NOMO-1 treated with dmso at 0.1 percent for 144 hours (cell line): ENCODE data around the gene SENP8.
"Not testable (repeated sequence)": the region's sequence is repeated elsewhere in the genome, so short reads cannot be mapped to it uniquely, and the experiment has no call there.

Experiments used
- DNase-seq: peaks from one replicate; lab custom pipeline; 2025; ENCODE audit not compliant: unreplicated experiment; lab: John Stamatoyannopoulos, UW

SENP8 gene

DNA sequence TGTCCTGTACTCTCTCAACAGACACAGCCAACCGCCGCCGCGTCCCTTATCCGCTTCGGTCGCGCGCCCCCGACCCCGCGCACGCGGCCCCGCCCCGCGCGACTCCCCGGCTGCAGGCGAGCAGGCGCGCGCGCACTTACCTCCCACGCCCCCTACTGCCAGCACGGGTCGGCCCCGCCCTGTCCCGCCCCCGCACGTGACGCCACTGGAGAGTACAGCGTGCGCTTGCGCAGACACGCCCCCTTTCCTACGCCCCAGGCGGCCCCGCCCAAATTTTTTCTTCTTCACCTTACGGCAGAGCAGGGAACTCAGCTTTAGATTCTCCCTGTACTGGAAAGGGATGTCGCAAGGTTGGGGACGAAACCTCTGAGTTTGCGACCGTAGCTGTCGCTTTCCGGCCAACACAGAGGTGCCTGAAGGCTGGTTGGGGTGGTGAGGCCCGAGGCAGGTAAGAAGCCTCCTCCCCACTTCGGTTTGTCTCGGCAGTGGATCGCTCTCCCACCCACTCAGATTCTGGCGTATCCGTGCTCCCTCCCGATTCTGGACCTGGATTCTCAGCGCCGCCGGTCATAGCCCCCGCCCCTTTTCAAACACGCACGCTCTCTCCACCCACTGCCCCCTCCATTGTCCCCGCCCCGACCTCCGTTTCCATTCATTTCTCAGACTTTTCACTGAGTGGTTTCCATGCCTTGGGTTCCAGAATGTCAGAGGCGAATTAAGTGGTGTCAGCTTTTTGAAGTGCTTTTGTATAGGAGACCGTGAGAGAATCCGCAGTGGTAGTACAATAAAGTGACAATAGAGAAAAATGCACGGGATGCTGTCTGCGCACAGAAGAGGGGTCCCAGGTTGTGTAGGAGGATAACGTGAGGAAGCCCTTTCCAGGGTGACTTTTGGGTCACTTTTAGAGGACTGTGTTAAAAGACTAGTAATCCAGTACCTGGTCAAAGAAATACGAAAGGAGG lies at the start of gene SENP8, which contains the start of gene MYO9A:
Gene SENP8, plus strand, starts transcription at position 387 of the 962 bp plus-strand sequence. CDS start 21,221 bp downstream, outside the sequence.
Gene MYO9A, minus strand, starts transcription at position 134 of the 962 bp plus-strand sequence. CDS start 71,587 bp downstream, outside the sequence.
- peak; percentile 99 for DNase-seq

DNA sequence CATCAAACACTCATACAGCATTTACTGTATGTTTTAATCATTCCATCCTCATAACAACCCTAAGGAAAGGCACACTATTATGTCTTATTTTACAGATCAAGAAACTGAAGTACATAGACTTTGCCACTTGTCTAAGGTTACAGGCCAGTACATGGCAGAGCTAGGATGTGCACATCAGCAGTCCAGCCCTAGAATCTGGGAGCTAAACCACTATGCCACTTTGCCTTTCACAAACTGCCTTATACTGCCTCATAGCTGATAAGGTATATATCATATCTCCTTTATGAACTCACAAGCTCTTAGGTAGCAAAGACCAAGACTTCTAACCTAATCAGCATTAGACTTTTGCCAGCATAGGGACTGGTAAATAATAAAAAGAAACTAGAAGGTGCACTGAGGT lies 49.3 kb upstream of the SENP8 start:
- no peak for DNase-seq

DNA sequence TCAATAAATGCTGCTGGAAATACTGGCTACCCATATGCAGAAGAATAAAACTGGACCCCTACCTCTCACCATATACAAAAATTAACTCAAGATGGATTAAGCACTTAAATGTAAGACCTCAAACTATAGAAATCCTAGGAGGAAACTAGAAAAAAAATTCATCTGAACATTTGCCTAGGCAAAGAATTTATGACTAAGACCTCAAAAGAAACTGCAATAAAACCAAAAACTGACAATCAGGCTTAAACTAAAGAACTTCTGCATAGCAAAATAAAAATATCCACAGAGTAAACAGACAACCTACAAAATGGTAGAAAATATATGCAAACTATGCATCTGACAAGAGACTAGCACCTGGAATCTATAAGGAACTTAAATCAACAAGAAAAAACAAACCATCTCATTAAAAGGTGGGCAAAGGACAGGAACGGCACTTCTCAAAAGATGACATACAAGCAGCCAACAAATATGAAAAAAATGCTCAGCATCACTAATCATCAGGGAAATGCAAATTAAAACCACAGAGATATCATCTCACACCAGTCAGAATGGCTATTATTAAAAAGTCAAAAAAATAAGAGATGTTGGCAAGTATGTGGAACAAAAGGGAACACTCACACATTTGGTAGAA lies 47.3 kb upstream of the SENP8 start:
- DNase-seq = no peak

DNA sequence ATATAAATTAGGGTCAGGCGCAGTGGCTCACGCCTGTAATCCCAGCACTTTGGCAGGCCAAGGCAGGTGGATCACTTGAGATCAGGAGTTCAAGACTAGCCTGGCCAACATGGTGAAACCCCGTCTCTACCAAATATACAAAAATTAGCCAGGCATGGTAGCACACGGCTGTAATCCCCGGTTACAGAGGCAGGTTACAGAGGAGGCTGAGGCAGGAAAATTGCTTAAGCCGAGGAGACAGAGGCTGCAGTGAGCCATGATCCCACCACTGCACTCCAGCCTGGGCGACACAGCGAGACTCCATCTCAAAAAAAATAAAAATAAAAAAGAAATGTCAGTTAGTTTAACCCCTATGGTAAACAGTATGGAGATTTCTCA lies 46.8 kb upstream of the SENP8 start:
- not testable (repeated sequence) for DNase-seq

DNA sequence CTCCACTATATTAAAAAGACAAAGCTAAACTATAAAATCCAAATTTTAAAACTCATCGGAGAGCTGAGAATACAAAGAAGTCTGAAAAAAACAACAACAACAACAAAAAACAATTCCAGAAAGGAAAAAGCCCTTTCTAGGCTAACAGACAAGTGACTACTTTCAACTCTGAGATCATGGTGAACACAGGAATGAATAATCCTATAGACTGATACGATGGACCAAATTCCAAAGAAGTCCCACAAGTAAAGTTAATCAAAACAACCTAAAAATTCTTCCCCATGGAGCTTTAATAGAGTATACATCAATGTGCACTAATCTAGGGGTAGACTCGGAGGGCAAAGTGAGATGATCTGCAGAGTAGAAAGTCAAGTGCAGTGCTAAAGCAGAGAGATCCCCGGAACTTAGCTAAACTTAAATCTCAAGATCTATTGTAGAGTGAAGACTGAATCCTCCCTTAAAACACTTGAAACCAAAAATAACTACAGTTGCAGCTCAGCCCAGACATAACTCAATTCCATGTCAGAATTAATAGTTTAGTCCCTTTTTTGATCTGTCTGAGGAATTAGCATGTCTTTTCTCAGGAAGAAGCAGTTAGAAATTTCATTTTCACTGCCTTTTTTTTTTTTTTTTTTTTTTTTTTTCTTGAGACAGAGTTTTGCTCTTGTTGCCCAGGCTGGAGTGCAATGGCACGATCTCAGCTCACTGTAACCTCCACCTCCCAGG lies 43.7 kb upstream of the SENP8 start:
- no peak for DNase-seq

DNA sequence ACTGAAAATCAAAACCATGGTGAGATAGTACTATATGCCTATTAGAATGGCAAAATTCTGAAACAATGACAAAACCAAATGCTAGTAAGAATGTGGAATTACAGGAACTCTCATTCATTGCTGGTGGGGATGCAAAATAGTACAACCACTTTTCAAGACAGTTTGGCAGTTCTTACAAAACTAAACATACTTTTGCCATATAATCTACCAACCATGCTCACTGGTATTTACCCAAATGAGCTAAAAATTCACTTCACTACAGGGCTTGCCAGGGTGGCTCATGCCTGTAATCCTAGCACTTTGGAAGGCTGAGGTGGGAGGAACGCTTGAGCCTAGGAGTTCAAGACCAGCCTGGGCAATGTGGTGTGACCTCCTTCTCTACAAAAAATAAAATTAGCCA lies 40.3 kb upstream of the SENP8 start:
- no peak for DNase-seq

DNA sequence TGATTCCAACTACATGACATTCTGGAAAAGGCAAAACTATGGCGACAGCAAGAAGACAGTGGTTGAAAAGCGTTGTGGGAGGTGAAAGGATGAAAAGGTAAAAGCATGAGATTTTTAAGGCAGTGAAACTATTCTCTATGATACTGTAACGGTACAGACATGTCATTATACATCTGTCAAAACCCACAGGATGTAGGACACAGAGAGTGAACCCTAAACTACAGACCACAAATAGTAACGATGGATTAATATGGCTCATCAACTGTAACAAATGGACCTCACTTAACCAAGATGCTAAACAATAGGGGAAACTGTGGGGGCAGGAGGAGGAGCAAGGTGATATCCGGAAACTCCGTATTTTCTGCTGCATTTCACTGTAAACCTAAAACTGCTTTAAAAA lies 39.3 kb upstream of the SENP8 start:
- DNase-seq = no peak

DNA sequence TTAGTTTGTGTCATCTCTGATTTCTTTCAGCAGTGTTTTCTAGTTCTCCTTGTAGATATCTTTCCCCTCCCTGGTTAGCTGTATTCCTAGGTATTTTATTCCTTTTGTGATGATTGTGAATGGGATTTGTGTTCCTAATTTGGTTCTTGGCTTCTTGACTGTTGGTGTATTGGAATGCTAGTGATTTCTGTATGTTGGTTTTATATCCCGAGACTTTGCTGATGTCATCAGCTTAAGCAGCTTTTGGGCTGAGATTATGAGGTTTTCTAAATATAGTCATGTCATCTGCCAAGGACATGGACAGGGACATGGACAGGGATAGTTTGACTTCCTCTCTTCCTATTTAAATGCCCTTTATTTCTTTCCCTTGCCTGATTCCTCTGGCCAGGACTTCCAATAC lies 36.0 kb upstream of the SENP8 start:
- DNase-seq = no peak

DNA sequence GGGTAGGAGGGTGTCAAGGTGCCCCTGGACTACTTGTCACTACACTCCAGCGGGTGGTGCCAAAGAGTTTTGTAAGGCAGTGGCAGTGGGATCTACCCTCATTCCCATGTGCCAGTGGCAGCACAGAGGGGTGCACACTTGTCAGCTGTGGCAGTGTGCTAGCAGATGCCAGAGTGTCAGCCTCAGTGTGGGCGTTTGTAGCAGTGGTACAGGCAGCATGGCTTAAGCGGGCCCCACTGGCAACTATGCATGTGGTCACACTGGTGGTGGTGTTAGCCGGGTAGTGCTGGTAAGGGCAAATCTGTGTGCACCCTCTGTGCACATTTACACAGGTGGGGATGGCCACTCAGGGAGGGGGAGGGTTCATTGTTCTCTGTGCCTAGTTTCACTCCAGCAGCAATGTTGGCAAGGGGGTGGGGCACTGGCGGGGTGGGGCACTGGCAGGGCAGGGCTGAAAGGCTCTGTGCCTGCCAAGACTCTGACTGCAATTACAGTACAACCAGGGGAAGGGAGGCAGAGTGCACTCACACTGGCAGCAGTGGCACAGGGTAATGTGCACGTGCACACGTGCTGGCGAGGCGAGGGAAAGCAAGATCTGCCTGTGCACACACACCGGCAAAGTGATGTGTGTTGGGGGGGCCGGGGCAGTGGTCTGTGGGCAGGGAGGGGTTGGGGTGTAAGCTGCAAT lies 32.0 kb upstream of the SENP8 start:
- no peak for DNase-seq

DNA sequence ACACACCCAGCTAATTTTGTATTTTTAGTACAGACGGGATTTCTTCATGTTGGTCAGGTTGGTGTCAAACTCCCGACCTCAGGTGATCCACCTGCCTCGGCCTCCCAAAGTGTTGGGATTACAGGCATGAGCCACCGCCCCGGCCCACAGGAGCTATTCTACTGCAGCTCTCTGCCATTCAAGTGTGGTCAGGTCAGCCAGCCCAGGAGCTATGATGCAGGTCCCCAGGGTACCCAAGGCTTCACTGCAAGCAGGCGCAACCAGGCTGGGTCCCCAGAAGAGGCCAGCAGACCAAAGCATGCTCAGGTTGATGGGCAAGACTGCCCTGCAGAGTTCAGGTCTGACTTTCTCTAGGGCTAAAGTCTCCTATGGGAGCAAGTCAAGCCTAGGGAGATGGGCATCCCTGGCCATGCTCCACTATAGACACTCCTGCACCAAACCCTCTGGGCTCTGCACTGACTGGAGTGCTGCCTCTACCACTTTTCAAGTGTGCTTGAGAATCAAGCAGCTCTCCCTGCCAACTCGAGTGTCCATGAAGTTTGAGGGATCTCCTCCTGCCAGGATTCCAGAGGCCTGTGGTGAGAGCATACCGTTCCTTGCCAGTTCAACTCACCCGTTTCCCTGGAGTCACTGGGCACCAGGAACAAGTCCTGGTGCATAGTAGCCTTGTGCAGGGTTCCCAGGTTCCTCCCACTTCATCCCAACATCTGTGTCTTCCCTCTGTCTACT lies 31.1 kb upstream of the SENP8 start:
- no peak for DNase-seq

DNA sequence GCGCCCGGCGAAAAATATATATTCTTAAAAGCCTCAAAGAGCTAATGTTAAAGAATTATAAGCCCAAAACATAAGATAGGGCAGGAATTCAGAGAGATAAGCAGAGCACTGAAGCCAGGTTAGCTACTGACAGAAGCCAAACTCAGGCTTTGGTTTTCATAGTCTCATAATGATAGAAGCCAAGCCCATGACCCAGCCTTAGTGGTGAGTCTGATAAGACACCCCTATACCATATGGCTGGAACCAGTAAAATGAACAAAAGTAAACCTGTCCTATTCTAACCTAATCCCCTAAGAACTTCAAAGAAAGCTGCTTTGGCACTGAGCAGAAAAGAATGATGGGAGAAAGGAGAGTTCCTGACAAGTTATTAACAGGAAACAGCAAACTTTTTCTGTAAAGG lies 26.2 kb upstream of the SENP8 start:
- DNase-seq = no peak

DNA sequence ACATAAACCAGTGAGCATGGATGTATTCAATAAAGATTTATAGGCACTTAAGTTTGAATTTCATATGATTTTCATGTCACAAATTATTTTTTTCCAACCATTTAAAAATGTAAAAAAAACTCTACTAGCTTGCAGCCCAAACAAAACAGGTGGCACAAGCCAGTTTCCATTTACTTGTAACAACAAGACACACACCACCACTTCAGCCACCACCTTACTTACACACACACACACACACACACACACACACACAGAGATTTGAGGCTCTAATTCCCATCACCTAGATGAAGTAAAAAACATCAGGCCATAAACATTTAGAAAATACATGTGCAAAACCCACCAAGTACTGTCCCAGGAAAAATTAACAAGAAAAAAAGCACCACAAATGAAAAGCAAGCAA lies 25.5 kb upstream of the SENP8 start:
- no peak for DNase-seq

DNA sequence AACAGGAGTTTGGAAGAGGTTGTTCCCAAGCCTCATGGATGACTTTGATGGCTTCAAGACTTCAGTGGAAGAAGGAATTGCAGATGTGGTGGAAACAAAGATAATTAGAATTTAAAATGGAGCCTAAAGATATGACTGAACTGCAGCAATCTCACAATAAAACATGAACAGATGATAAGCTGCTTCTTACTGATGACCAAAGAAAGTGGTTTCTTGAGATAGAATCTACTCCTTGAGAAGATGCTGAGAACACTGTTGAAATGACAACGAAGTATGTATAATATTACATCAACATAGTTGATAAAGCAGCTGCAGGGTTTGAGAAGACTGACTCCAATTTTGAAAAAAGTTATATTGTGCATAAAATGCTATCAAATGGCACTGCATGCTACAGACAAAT lies 21.4 kb upstream of the SENP8 start:
- no peak for DNase-seq

DNA sequence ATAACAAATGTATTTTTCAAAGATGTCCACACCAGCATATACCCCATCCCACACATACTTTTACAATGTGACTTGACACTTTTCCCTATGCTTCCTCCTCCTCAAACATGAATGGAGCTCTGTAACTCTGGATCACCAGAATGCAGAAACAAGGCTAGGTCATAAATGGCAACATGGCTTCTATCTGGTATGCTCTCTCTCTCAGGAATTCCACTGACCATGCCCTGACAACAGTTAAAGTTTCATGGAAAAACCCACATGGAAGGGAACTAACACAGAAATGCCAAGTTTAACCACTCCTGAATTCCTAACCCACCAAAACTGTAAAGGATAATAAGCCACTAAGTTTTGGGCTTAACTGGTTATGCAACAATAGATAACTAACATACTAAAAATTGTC lies 20.2 kb upstream of the SENP8 start:
- DNase-seq = no peak

DNA sequence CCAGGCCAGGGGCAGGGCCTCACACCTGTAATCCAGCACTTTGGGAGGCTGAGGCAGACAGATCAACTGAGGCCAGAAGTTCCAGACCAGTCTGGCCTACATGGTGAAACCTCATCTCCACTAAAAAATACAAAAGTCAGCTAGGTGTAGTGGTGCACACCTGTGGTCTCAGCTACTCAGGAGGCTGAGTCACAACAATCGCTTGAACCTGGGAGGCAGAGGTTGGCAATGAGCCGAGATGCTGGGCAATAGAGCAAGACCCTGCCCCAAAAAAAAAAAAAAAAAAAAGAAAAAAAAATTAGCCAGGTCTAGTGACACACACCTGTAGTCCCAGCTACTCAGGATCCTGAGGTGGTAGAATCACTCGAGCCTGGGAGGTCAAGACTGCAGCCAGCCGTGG lies 19.0 kb upstream of the SENP8 start:
- DNase-seq = no peak

DNA sequence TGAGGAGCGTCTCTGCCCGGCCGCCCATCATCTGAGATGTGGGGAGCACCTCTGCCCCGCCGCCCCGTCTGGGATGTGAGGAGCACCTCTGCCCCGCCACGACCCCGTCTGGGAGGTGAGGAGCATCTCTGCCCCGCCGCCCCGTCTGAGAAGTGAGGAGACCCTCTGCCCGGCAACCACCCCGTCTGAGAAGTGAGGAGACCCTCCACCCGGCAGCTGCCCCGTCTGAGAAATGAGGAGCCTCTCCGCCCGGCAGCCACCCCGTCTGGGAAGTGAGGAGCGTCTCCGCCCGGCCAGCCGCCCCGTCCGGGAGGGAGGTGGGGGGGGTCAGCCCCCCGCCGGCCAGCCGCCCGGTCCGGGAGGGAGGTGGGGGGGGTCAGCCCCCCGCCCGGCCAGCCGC lies 17.7 kb upstream of the SENP8 start:
- DNase-seq = not testable (repeated sequence)

DNA sequence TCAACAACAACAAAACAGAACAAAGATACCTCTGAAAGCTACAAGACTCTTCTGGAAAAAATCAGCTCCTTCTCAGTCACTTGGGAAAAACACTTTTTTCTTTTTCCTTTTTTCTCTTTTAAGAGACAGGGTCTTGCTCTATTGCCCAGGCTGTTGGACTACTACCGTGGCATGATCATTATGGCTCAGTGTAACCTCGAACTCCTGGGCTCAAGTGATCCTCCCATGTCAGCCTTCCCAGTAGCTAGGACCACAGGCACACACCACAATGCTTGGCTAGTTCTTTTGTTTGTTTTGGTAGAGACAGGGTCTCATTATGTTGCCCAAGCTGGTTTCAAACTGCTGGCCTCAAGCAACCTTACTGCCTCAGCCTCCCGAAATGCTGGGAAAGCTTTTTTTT lies 13.1 kb upstream of the SENP8 start:
- no peak for DNase-seq

DNA sequence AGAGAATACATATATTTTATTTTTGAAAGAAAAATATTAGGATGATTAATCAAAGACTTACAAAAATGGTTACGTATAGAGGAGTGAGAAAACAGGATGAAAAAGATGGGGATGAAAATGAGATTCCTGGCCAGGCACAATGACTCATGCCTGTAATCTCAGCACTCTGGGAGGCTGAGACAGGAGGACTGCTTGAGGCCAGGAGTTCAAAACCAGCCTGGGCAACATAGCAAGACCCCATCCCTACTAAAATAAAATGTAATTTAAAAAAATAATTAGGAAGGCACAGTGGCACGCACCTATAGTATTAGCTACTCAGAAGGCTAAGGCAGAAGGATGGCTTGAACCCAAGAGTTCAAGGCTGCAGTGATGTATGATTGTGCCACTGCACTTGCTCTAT lies 12.1 kb upstream of the SENP8 start:
- no peak for DNase-seq

DNA sequence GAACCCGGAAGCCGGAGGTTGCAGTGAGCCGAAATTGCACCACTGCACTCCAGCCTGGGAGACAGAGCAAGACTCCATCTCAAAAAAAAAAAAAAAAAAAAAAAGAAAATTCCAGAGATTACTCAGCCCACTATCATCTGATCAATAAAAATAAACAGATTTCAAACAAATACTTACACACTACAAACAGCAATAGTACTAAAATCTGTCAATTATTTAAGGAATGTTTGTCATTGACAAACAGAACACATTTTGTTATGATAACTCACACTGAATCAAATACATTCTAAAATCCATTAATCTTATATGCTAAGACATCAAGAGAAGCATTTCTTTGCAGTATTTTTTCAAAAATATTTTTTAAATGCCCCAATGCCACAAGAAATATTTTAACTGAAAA lies 7.8 kb upstream of the SENP8 start:
- no peak for DNase-seq

DNA sequence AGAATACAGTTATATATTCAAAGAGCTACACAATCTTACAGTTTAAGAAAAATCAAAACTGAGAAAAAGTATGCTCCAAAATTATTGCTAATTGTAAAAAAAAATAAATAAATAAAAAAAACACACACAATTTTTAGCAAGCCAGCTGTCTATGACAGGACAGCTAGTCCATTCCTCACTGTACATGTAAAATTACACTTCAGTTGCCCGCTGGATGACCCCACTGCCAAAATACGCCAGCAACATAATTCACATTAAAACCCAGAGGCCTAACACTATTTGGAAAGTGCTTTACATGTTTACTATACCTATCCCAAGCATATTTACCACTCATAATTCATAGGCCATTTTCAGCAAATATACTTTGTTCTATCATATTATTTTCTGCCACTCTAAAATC lies 6.1 kb upstream of the SENP8 start:
- no peak for DNase-seq
